DMS79 (cell line): ENCODE data around the gene LRRC74A.
A peak's percentile ranks its signal among the peaks of the same experiment; 100 is the strongest.

ENCODE experiments used
- DNase-seq: peaks from one replicate; lab custom pipeline; 2025; lab: John Stamatoyannopoulos, UW

The LRRC74A gene

GRCh38 chr14:76810525-76810924, 15.7 kb upstream of the LRRC74A start:
- no peak for DNase-seq

DNA sequence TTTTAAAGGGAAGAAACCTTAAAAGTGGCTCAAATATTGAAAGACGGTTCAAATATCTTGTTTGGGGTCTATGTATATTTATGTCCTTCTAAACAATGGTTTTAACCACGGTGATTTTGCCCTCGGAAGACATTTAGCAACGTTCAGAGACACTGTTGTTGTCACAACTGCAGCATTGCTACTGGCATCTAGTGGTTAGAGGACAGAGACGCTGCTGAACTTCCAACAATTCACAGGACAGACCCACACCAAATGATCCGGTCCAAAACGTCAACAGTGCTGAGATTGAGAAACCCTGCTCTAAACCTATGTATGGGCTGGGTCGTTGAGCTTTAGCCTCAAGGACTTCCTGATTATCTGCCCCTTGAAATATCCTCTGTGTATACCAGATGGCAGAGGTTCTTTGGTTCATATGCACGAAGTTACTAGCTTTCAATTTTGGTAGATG, 15.2 kb upstream of the LRRC74A start:
- peak; percentile 23 for DNase-seq

DNA sequence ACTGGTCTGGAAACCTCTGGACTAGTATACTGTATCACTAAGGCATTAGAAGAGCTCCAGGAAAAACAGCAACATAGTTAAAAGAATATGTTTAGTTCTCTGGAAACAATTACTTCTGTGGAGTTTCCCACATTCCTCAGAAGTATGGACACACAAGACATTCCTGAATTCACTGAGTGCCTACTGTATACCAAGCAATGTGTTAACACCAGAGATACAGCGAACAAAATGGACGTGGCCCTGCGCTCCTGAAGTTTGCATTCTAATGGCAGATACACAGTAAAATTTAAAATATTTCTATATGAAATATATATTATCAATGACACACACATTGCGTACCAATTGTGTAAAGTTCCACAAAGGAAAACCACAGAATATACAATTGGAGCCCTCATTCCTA, 14.6 kb upstream of the LRRC74A start:
- DNase-seq: no peak

GRCh38 chr14:76812093-76812421, 14.2 kb upstream of the LRRC74A start:
- DNase-seq: no peak

GRCh38 chr14:76812422-76813383, 13.5 kb upstream of the LRRC74A start, which contains the start of gene ANGEL1:
TSS of gene ANGEL1 (minus strand) at chr14:76812882. CDS start at chr14:76812827, 55 bp downstream.
- DNase-seq: peak; percentile 97

- no peak for DNase-seq
These were observed 11.2 kb upstream of the LRRC74A start for GRCh38 chr14:76814726-76815645.

- DNase-seq: no peak
These were observed 5.5 kb upstream of the LRRC74A start for GRCh38 chr14:76820700-76821099.

DNA sequence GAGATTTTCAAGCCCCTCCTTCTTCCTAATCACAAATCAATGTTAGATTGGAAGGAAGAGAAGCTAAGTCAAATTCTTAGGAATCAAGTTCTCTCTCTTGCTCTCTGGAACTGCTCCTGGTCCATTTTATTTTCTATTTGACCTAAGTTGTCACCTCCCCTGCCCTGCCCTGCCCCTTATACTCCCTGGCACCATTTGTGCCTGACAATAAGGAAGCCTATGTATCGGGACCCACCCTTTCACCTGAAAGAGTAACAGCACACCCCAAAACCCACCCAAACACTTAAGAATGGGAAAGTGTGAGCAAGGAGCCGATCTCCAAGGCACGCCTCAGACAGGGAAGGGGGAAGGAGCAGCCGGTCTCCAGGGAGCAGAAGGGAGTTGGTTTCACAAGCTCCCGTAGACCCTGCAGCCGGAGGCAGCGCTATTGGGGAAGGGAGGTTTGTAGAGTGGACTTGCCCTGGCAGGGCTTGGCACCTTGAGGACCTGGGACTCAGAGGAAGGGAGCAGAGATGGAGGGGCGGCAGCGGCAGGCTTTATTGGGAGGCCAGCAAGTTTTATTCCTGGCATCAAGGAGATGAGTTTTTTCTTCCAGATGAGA, 1.6 kb downstream of the LRRC74A start:
- DNase-seq: no peak

- no peak for DNase-seq
These were observed 2.3 kb downstream of the LRRC74A start for GRCh38 chr14:76828339-76829012.

DNA sequence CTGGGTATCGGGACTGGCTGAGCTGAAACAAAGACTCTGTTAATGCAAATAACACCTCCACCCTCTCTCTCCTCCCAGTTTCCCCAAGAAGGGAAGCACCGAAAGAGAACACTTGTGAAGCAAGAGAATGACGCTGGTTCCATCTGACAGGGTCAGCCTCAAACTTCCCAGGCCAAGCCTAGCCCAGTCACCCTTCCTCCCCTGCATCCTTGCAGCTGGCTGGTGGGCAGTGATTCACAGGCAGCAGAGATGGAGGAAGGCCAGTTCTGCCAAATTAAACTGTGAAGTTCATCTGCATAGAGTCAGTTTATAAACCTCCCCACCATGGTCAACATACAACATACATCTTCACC, 2.8 kb downstream of the LRRC74A start:
- no peak for DNase-seq

DNA sequence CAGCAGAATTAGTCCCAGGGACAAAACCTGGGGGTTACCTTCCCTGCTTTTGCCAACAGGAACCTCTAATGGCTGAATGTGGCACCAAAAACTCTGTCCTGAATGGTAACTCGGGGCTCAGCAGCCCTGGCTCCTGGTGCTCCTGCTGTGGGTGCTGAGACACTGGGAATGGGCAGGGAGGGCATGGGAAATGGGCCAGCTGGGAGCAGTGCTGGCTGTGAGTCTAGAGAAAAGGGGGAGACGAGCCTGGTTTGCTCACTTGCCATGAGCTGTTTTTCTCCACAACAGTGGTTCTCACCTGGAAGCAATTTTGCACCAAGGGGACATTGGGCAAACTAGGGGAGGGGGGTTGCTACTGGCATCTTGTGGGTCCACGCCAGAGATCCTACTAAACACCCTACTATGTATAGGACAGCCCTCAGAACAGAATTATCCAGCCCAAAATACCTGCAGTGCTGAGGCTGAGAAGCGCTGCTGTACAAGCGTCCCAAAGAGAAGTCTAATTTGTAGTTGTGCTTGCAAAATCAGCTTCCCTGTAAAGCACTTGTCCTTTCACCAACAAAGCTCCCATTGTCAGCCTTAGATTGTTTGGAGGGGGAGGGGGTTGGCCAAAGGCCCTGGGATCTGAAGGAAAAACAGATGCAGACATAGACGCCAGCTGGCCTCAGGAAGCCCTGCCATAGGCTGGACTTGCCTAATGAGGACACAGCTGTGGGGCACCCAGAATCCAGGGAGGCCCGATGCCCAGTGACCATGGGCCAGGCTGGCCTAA, 3.6 kb downstream of the LRRC74A start:
- DNase-seq: no peak

DNA sequence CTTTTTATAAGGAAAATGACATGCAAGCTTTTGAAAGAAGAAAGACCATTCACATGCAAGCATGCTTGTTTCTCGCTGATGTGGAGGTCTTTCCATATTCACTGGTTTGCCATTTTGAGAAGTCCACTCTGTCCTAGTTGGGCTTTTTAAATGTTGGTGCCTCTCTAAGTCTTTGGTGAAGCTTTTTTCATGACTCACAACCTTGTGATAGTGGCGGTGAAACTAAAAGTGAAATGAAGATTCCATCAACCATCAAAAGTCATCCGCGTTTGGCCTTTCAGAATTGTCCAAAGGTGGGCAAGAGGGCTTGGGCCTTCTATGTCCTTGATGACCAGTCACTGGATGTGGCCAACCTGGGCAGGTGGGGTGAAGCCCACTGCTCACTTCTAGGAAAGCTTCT, 4.3 kb downstream of the LRRC74A start:
- DNase-seq: no peak

- DNase-seq: no peak
These were observed 6.3 kb downstream of the LRRC74A start for GRCh38 chr14:76832503-76832988.

GRCh38 chr14:76833011-76833410, 6.8 kb downstream of the LRRC74A start:
- no peak for DNase-seq

DNA sequence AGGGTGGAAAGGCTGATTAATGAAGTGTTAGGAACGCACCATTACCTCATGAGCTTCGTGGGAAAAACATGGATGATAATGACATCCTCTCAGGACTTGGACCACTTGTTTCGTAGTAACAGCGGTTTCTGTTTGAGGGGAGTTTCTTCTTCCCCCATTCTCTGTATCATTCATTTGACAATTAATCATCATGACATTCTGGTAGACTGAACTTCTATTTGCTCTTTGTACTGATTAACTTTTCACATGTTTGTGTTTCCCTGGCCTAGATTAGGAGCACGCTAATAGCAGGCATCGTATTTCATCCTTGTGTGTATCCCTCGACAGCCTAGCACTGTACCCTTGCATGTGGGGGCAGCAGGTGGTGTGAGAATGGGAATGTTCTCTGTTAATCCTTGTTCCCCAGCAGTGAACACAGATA, 8.0 kb downstream of the LRRC74A start:
- DNase-seq: peak; percentile 14

GRCh38 chr14:76836029-76836630, 9.9 kb downstream of the LRRC74A start:
- no peak for DNase-seq

- DNase-seq: no peak
These were observed 11.3 kb downstream of the LRRC74A start for GRCh38 chr14:76837524-76837923.

GRCh38 chr14:76842414-76842813, 16.2 kb downstream of the LRRC74A start:
- DNase-seq: no peak

GRCh38 chr14:76844223-76844622, 18.0 kb downstream of the LRRC74A start:
- no peak for DNase-seq

GRCh38 chr14:76846331-76847047, 20.3 kb downstream of the LRRC74A start:
- no peak for DNase-seq
